IPS DF 6.9 (cell line): ENCODE results near the gene MICU1.
"Not testable (repeated sequence)": the region's sequence is repeated elsewhere in the genome, so short reads cannot be mapped to it uniquely, and the experiment has no call there.

Source experiments
- DNase-seq: peaks from one replicate; pipeline ENCODE4 v3.0.0-alpha.2; 2013; ENCODE audit warnings: low read depth, low spot score
- H3K27ac ChIP-seq: one replicate; pipeline ENCODE4 v1.5.1; 2013; ENCODE audit warnings: low read length, control low read depth
- H3K27me3 ChIP-seq: 2 replicates; pipeline ENCODE4 v1.6.1; 2013; ENCODE audit warnings: mild to moderate bottlenecking, low read length; ENCODE audit not compliant: control insufficient read depth, insufficient read depth
- H3K36me3 ChIP-seq: 2 replicates; pipeline ENCODE4 v1.6.1; 2013; ENCODE audit warnings: low read length; ENCODE audit not compliant: control insufficient read depth, insufficient read depth
- H3K4me1 ChIP-seq: 2 replicates; pipeline ENCODE4 v1.6.1; 2013; ENCODE audit warnings: low read length; ENCODE audit not compliant: control insufficient read depth, insufficient read depth
- H3K4me3 ChIP-seq: 2 replicates; pipeline ENCODE4 v1.5.1; 2013; ENCODE audit warnings: mild to moderate bottlenecking, low read length
- H3K9me3 ChIP-seq: 2 replicates; pipeline ENCODE4 v1.6.1; 2013; ENCODE audit warnings: low read length, inconsistent platforms; ENCODE audit not compliant: control insufficient read depth, insufficient read depth
- WGBS: extraction: QIAGEN DNeasy Blood & Tissue Kit; methylation state at CpG from one replicate; pipeline ENCODE4 v1.1.7; 2013; ENCODE audit warnings: mixed read lengths, missing lambda C conversion rate; ENCODE audit not compliant: insufficient read length, insufficient coverage; 5-methylcytosine and 5-hydroxymethylcytosine counted together

The MICU1 gene

DNA sequence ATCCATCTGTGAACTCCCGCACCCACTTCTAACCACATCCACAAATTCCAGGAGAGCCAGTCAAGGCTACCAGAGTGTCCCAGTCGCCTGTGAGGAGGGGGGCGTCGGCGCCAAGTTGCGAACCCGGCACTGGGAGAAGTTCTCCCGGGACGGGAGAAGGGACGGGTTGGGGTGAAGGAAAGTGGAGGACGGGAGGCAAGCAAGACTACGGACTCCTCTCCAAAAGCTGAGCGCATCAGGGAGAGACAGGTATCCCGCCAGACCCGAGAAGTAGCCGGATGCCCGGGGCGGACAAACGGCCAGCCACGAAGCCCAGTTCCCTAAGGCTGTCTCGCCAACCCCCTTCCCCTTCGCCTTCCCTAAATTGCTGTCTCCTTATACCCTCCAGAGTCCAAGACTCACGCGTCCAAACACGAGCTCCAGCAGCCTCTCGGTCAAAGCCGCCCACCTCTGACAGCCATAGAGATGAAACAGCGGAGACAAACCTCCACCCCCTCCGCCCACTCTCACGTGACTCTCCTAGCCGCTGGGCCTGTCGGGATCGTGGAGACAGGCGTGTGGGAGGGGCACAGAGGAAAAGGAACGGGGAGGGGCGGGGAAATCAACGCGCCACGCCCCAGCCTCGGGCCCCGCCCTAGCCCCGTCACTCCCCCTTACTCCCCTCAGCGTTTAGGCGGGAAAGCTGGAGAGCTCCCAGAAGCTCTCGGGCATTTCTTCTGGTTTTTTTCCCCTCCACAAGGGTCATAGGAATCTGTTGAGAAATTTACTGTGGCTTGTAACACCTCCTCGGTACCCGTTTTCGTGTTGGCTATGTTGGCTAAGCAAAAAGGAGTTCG, at the start of gene MICU1:
TSS of gene MICU1 (minus strand) at position 472 of the 836 bp plus-strand sequence. CDS start 59,286 bp downstream, outside the sequence.
- H3K27me3 ChIP-seq = no peaks in the 10 kb centered on the region
- H3K27ac ChIP-seq = no peak within 1 kb of the TSS
- DNase-seq = peak; percentile 81
- no CpG with 5 or more reads among the region's 49 CpGs for WGBS
- no peaks in the 10 kb centered on the region for H3K36me3 ChIP-seq
- H3K4me1 ChIP-seq = no peaks in the 10 kb centered on the region
- peak within 1 kb of the TSS; percentile 75 for H3K4me3 ChIP-seq
- H3K9me3 ChIP-seq = no peaks in the 10 kb centered on the region

- H3K27ac ChIP-seq, DNase-seq, H3K4me1 ChIP-seq, H3K36me3 ChIP-seq, H3K4me3 ChIP-seq, H3K27me3 ChIP-seq, H3K9me3 ChIP-seq: not testable (repeated sequence)
- WGBS = no CpG with 5 or more reads among the region's 5 CpGs
Observed at GRCh38 chr10:72674174-72674573, 48.3 kb upstream of the MICU1 start.

DNA sequence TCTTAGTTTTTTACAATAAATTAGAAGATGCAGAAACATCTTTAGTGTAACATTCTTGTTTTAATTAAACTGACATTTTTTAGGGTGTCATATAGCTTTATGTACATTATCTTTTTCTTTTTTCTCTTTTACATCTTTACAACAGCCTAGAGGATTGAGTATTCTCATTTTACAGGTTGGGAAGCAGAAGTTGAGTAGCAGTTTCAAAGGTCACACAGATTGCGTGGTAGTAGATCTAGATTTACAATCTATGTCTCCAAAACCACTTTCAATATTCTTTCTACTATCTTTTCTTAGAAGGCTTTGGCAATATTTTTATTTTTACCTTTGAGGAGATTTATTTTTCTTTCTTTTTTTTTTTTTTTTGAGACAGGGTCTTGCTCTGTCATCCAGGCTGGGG, 47.4 kb upstream of the MICU1 start:
- H3K27ac ChIP-seq = no peak overlapping the region
- H3K36me3 ChIP-seq = no peaks in the 10 kb centered on the region
- DNase-seq = no peak
- no peak overlapping the region for H3K4me3 ChIP-seq
- H3K4me1 ChIP-seq = no peaks in the 10 kb centered on the region
- no CpG with 5 or more reads among the region's 1 CpG for WGBS
- no peaks in the 10 kb centered on the region for H3K9me3 ChIP-seq
- H3K27me3 ChIP-seq = no peaks in the 10 kb centered on the region

DNA sequence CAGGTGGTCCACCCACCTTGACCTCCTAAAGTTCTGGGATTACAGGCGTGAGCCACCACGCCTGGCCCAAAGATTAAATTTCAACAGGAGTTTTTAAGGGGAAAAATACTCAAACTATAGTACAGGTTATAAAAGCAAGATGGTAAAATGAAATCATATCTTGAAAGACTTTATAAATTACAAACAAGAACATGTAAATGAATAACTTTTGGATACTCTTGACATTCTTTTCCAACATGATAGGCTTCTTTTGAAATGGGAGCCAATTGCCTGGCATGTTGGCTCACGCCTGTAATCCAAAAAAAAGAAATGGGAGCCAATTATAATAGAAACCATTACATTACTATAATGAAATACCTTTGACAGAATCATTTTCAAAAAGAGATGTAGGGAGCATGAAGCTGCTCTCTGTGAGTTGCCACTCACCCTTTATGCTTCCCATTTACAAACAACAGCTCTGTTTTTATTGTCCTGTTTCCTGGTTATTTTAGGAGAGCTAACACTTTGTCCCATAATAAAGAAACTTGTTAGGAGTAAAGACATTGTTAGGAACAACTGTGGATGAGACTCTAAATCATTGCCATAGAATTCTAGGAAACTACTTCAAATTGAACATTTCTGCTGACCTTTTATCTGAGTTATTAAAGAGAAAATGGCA, 41.5 kb upstream of the MICU1 start:
- Histone ChIP-seq H3K27me3 (no peaks in the 10 kb centered on the region), H3K4me3 (no peak overlapping the region), H3K9me3 (no peaks in the 10 kb centered on the region), H3K4me1 (no peaks in the 10 kb centered on the region), H3K36me3 (no peaks in the 10 kb centered on the region), H3K27ac (no peak overlapping the region)
- DNase-seq = no peak
- no CpG with 5 or more reads among the region's 3 CpGs for WGBS

DNA sequence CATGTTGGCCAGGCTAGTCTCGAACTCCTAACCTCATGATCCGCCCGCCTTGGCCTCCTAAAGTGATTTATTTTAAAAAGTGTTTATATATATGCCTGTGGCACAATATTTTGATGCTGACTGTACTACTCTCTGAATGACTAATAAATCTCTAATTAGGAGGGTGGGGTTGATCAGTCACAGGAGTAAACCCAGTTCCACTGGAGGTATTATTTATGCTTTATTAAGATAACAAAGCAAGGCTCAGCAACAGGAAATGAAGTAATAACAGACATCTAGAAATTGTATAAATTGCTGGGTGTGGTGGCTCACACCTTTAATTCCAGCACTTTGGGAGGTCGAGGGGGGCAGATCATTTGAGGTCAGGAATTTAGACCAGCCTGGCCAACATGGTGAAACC, 40.0 kb upstream of the MICU1 start:
- Histone ChIP-seq H3K27me3 (no peaks in the 10 kb centered on the region), H3K4me3 (no peak overlapping the region), H3K4me1 (no peaks in the 10 kb centered on the region), H3K27ac (no peak overlapping the region), H3K9me3 (no peaks in the 10 kb centered on the region), H3K36me3 (no peaks in the 10 kb centered on the region)
- WGBS = no CpG with 5 or more reads among the region's 4 CpGs
- DNase-seq = no peak

- Histone ChIP-seq H3K9me3 (no peaks in the 10 kb centered on the region), H3K4me1 (no peaks in the 10 kb centered on the region)
- no peak for DNase-seq
Observed at GRCh38 chr10:72663971-72664370, 38.1 kb upstream of the MICU1 start.

GRCh38 chr10:72661431-72661830, 35.6 kb upstream of the MICU1 start:
- H3K27me3 ChIP-seq = 0 out of 2 replicates have a peak, but pooled peaks cover 2% of the 10 kb centered on the region
- WGBS = no CpG with 5 or more reads among the region's 1 CpG
- H3K4me3 ChIP-seq = no peak overlapping the region
- H3K27ac ChIP-seq = no peak overlapping the region
- DNase-seq = no peak
- H3K36me3 ChIP-seq = no peaks in the 10 kb centered on the region
- no peaks in the 10 kb centered on the region for H3K4me1 ChIP-seq
- H3K9me3 ChIP-seq = no peaks in the 10 kb centered on the region

More at GRCh38 chr10:72663971-72664370, 38.1 kb upstream of the MICU1 start:
- Histone ChIP-seq H3K27me3 (no peaks in the 10 kb centered on the region), H3K27ac (no peak overlapping the region), H3K4me3 (no peak overlapping the region), H3K36me3 (no peaks in the 10 kb centered on the region)

DNA sequence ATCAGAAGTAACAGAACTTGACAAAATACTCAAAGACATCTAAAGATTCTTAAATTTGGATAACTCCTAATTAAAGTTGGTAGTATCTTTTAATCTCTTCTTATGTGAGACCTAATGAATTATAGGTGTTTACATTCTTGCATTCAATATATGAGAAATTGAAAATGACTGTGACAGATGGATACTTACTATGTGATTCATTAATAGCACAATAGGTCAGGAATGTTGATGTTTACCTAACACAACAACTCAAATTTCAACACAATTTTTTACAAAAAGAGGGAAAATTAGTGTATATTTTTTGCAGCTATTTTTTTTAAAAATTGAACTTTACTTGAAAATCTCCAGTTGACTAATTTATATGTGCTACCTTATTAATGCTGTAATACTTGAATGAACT, 34.3 kb upstream of the MICU1 start:
- no peak overlapping the region for H3K27ac ChIP-seq

DNA sequence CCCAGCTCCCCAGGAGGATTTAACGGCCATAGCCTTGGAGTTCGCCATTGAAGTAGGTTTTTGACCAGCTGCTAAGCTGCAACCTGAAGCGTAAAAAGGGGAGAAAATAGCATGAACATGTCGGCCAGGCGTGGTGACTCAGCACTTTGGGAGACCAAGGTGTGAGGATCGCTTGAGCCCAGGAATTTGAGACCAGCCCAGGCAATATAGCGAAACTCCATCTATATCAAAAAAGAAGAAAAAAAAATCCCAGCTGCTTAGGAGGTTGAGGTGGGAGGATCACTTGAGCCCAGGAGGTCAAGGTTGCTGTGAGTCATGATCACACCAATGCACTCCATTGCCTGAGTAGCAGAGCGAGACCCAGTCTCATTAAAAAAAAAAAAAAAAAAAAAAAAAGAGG, 33.8 kb upstream of the MICU1 start:
- H3K36me3 ChIP-seq = no peaks in the 10 kb centered on the region
- H3K9me3 ChIP-seq = no peaks in the 10 kb centered on the region
- no peak overlapping the region for H3K4me3 ChIP-seq
- DNase-seq = no peak
- no peaks in the 10 kb centered on the region for H3K4me1 ChIP-seq
- H3K27me3 ChIP-seq = 0 out of 2 replicates have a peak, but pooled peaks cover 2% of the 10 kb centered on the region
- no CpG with 5 or more reads among the region's 8 CpGs for WGBS
- no peak overlapping the region for H3K27ac ChIP-seq

More for the DNA sequence above, 34.3 kb upstream of the MICU1 start:
- DNase-seq = no peak
- Histone ChIP-seq H3K4me3 (no peak overlapping the region), H3K27me3 (0 out of 2 replicates have a peak, but pooled peaks cover 2% of the 10 kb centered on the region), H3K9me3 (no peaks in the 10 kb centered on the region), H3K36me3 (no peaks in the 10 kb centered on the region), H3K4me1 (no peaks in the 10 kb centered on the region)

GRCh38 chr10:72658696-72659400, 33.0 kb upstream of the MICU1 start:
- no peak overlapping the region for H3K27ac ChIP-seq
- H3K36me3 ChIP-seq = no peaks in the 10 kb centered on the region
- no peak overlapping the region for H3K4me3 ChIP-seq
- no CpG with 5 or more reads among the region's 5 CpGs for WGBS
- no peaks in the 10 kb centered on the region for H3K9me3 ChIP-seq
- no peaks in the 10 kb centered on the region for H3K4me1 ChIP-seq
- no peak for DNase-seq
- H3K27me3 ChIP-seq = 0 out of 2 replicates have a peak, but pooled peaks cover 2% of the 10 kb centered on the region
